ENCODE measurements around the gene LPIN2. TPM values are rescaled to one million over a fixed set of nuclear protein-coding genes. Genes with fewer than 3 reads are reported as not detected.
"Not testable (repeated sequence)": the region's sequence is repeated elsewhere in the genome, so short reads cannot be mapped to it uniquely, and the experiment has no call there.

LPIN2 gene
- total and polyA plus RNA-seq, 12 donors: 1.9 to 15.9 (median 7.6) TPM

DNA sequence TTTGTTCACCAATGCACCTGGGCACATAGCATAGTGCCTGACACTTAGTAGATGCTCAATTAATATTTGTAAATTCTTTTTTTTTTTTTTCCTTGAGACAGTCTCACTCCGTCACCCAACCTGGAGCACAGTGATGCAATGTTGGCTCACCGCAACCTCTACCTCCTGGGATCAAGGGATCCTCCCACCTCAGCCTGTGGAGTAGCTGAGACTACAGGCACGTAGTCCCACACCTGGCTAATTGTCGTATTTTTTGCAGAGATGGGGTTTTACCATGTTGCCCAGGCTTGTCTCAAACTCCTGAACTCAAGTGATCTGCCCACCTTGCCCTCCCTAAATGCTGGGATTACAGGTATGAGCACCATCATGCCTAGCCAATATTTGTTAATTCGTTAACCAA is 23.2 kb upstream of the LPIN2 start:
- Histone ChIP-seq H3K36me3 (no peaks in the 10 kb centered on the region), H3K4me3 (no peak overlapping the region), H3K4me1 (peaks cover 0 to 10% (median 0%) of the 10 kb centered on the region in 9 donors), H3K27me3 (no peaks in the 10 kb centered on the region), H3K27ac (no peak overlapping the region), H3K9me3 (no peaks in the 10 kb centered on the region)
- 94 to 95% methylated on average over 5 of the region's 5 CpGs for WGBS, 2 donors
- DNase-seq (no peak), ATAC-seq (no peak)
- intact Hi-C loops (cut with DNase I): no loop called here
- TF ChIP-seq CTCF (IDR thresholded peaks at IDR 0.05): no peak

DNA sequence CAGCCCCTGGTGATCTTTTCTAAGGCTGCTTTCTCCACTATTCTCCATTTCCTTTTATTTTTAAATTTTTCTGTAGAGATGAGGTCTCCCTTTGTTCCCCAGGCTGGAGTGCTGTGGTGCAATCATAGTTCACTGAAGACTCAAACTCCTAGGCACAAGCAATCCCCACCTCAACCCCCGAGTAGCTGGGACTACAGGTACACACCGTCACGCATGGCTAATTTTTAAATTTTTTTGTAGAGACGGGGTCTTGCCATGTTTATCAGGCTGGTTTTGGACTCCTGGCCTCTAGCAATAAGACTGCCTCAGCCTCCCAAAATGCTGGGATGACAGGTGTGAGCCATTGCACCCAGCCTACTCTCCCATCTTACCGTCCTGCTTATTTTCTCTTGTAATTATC is 22.7 kb upstream of the LPIN2 start:
- no peaks in the 10 kb centered on the region for H3K9me3 ChIP-seq
- no peak for ATAC-seq
- H3K4me3 ChIP-seq: no peak overlapping the region
- no peak for DNase-seq
- no peak overlapping the region for H3K27ac ChIP-seq
- no peaks in the 10 kb centered on the region for H3K36me3 ChIP-seq
- TF ChIP-seq CTCF (IDR thresholded peaks at IDR 0.05): no peak
- H3K27me3 ChIP-seq: no peaks in the 10 kb centered on the region
- peaks cover 0 to 10% (median 0%) of the 10 kb centered on the region in 9 donors for H3K4me1 ChIP-seq
- 95 to 96% methylated on average over 5 of the region's 5 CpGs for whole genome bisulfite sequencing, 2 donors
- intact Hi-C loops (cut with DNase I): no loop called here

GRCh38 chr18:3032721-3033120 is 19.8 kb upstream of the LPIN2 start:
- Histone ChIP-seq H3K36me3 (no peaks in the 10 kb centered on the region), H3K4me1 (peaks cover 0 to 18% (median 9%) of the 10 kb centered on the region in 9 donors), H3K27me3 (no peaks in the 10 kb centered on the region), H3K4me3 (no peak overlapping the region), H3K27ac (no peak overlapping the region), H3K9me3 (no peaks in the 10 kb centered on the region)
- no peak for ATAC-seq
- 86% methylated on average over 3 of the region's 3 CpGs for WGBS, 2 donors
- DNase-seq: no peak
- TF ChIP-seq CTCF (IDR thresholded peaks at IDR 0.05): no peak
- intact Hi-C loops (cut with DNase I): no loop called here

- TF ChIP-seq CTCF (IDR thresholded peaks at IDR 0.05): no peak
- H3K27ac ChIP-seq: peak overlapping the region in 3 of 10 donors; percentile 17 to 35 (median 19)
- no peaks in the 10 kb centered on the region for H3K9me3 ChIP-seq
- H3K36me3 ChIP-seq: no peaks in the 10 kb centered on the region
- H3K4me3 ChIP-seq: no peak overlapping the region
- WGBS, 2 donors: 20 to 23% methylated on average over 12 of the region's 12 CpGs
- no peak for DNase-seq
- intact Hi-C loops (cut with DNase I): loop anchor here in 1 of 10 donors (2.0 kb wide), 1 partner anchor 67 kb away; no protein-coding TSS in a partner anchor
- H3K27me3 ChIP-seq: no peaks in the 10 kb centered on the region
- ATAC-seq: peak in 2 of 8 donors; percentile 42 to 59
- peaks cover 0 to 19% (median 12%) of the 10 kb centered on the region in 9 donors for H3K4me1 ChIP-seq
These were observed 16.4 kb upstream of the LPIN2 start for GRCh38 chr18:3029215-3029952.

GRCh38 chr18:3028115-3028514 is 15.2 kb upstream of the LPIN2 start:
- not testable (repeated sequence) for DNase-seq, H3K9me3 ChIP-seq, H3K27ac ChIP-seq, H3K27me3 ChIP-seq, H3K4me3 ChIP-seq, H3K36me3 ChIP-seq, ATAC-seq
- 83 to 94% methylated on average over 3 of the region's 3 CpGs for WGBS, 2 donors
- H3K4me1 ChIP-seq: peaks cover 0 to 19% (median 12%) of the 10 kb centered on the region in 9 donors
- intact Hi-C loops (cut with DNase I): loop anchor here in 1 of 10 donors (2.0 kb wide), 1 partner anchor 69 kb away; no protein-coding TSS in a partner anchor
